Measurements from ENCODE around the gene MYO9B.

MYO9B gene

GRCh38 chr19:17112271-17112670 is 36.7 kb downstream of the MYO9B start:
- no peak overlapping the region for H3K4me3 Mint-ChIP-seq
- ATAC-seq (no peak), DNase-seq (ENCODE audit: low spot score in 2 of 2) (no peak)
- peak overlapping the region; percentile 85 for H3K27ac Mint-ChIP-seq
- H3K9me3 Mint-ChIP-seq = no peaks in the 10 kb centered on the region
- peaks cover 82% of the 10 kb centered on the region for H3K36me3 Mint-ChIP-seq
- H3K4me1 Mint-ChIP-seq = peaks cover 51% of the 10 kb centered on the region

GRCh38 chr19:17112700-17113099 is 37.1 kb downstream of the MYO9B start:
- peaks cover 82% of the 10 kb centered on the region for H3K36me3 Mint-ChIP-seq
- no peaks in the 10 kb centered on the region for H3K9me3 Mint-ChIP-seq
- ATAC-seq (no peak), DNase-seq (ENCODE audit: low spot score in 2 of 2) (no peak)
- peaks cover 46% of the 10 kb centered on the region for H3K4me1 Mint-ChIP-seq
- peak overlapping the region; percentile 85 for H3K27ac Mint-ChIP-seq
- no peak overlapping the region for H3K4me3 Mint-ChIP-seq

- no peak for DNase-seq (ENCODE audit: low spot score in 2 of 2)
- no peak overlapping the region for H3K4me3 Mint-ChIP-seq
Measured at GRCh38 chr19:17113127-17113785, 37.7 kb downstream of the MYO9B start.

GRCh38 chr19:17114414-17114831 is 38.8 kb downstream of the MYO9B start:
- ATAC-seq = no peak
- Mint-ChIP-seq H3K9me3 (no peaks in the 10 kb centered on the region), H3K4me1 (peaks cover 45% of the 10 kb centered on the region), H3K4me3 (no peak overlapping the region), H3K36me3 (peaks cover 82% of the 10 kb centered on the region), H3K27ac (peak overlapping the region; percentile 45)
- no peak for DNase-seq (ENCODE audit: low spot score in 2 of 2)

More at GRCh38 chr19:17113127-17113785, 37.7 kb downstream of the MYO9B start:
- ATAC-seq = no peak
- Mint-ChIP-seq H3K36me3 (peaks cover 82% of the 10 kb centered on the region), H3K4me1 (peaks cover 41% of the 10 kb centered on the region), H3K9me3 (no peaks in the 10 kb centered on the region), H3K27ac (peak overlapping the region; percentile 85)

- no peaks in the 10 kb centered on the region for H3K9me3 Mint-ChIP-seq
- H3K4me1 Mint-ChIP-seq = peaks cover 46% of the 10 kb centered on the region
- H3K36me3 Mint-ChIP-seq = peaks cover 77% of the 10 kb centered on the region
- no peak overlapping the region for H3K4me3 Mint-ChIP-seq
- ATAC-seq = no peak
- no peak for DNase-seq (ENCODE audit: low spot score in 2 of 2)
- peak overlapping the region; percentile 81 for H3K27ac Mint-ChIP-seq
Measured at GRCh38 chr19:17116996-17117702, 41.6 kb downstream of the MYO9B start.

GRCh38 chr19:17118957-17119356 is 43.4 kb downstream of the MYO9B start:
- DNase-seq (ENCODE audit: low spot score in 2 of 2) = no peak
- Mint-ChIP-seq H3K4me1 (peaks cover 46% of the 10 kb centered on the region), H3K9me3 (no peaks in the 10 kb centered on the region), H3K27ac (peak overlapping the region; percentile 60), H3K4me3 (no peak overlapping the region), H3K36me3 (peaks cover 66% of the 10 kb centered on the region)
- ATAC-seq = no peak

GRCh38 chr19:17121736-17122293 is 46.2 kb downstream of the MYO9B start:
- H3K4me3 Mint-ChIP-seq = no peak overlapping the region
- H3K9me3 Mint-ChIP-seq = no peaks in the 10 kb centered on the region
- H3K36me3 Mint-ChIP-seq = peaks cover 47% of the 10 kb centered on the region
- peaks cover 70% of the 10 kb centered on the region for H3K4me1 Mint-ChIP-seq
- no peak for ATAC-seq
- DNase-seq (ENCODE audit: low spot score in 2 of 2) = no peak
- no peak overlapping the region for H3K27ac Mint-ChIP-seq

- Mint-ChIP-seq H3K36me3 (peaks cover 51% of the 10 kb centered on the region), H3K9me3 (no peaks in the 10 kb centered on the region), H3K4me1 (peaks cover 81% of the 10 kb centered on the region), H3K27ac (no peak overlapping the region), H3K4me3 (no peak overlapping the region)
- ATAC-seq = no peak
- DNase-seq (ENCODE audit: low spot score in 2 of 2) = no peak
Measured at GRCh38 chr19:17123041-17123440, 47.5 kb downstream of the MYO9B start.

- Mint-ChIP-seq H3K27ac (peak overlapping the region; percentile 98), H3K9me3 (no peaks in the 10 kb centered on the region), H3K36me3 (peaks cover 51% of the 10 kb centered on the region), H3K4me1 (peaks cover 86% of the 10 kb centered on the region), H3K4me3 (peak overlapping the region; percentile 90)
- no peak for ATAC-seq
- no peak for DNase-seq (ENCODE audit: low spot score in 2 of 2)
Measured at GRCh38 chr19:17124025-17124424, 48.4 kb downstream of the MYO9B start.

GRCh38 chr19:17125062-17125727 is 49.6 kb downstream of the MYO9B start:
- ATAC-seq = peak; percentile 85
- peaks cover 54% of the 10 kb centered on the region for H3K36me3 Mint-ChIP-seq
- H3K4me1 Mint-ChIP-seq = peaks cover 82% of the 10 kb centered on the region
- no peaks in the 10 kb centered on the region for H3K9me3 Mint-ChIP-seq
- DNase-seq (ENCODE audit: low spot score in 2 of 2) = no peak
- peak overlapping the region; percentile 98 for H3K27ac Mint-ChIP-seq
- peak overlapping the region; percentile 90 for H3K4me3 Mint-ChIP-seq

GRCh38 chr19:17125728-17126677 is 50.4 kb downstream of the MYO9B start:
- peak overlapping the region; percentile 98 for H3K27ac Mint-ChIP-seq
- peaks cover 51% of the 10 kb centered on the region for H3K36me3 Mint-ChIP-seq
- no peaks in the 10 kb centered on the region for H3K9me3 Mint-ChIP-seq
- H3K4me3 Mint-ChIP-seq = peak overlapping the region; percentile 90
- peak; percentile 90 for ATAC-seq
- DNase-seq (ENCODE audit: low spot score in 2 of 2) = peak; percentile 51 to 86
- peaks cover 77% of the 10 kb centered on the region for H3K4me1 Mint-ChIP-seq

GRCh38 chr19:17127671-17128070 is 52.1 kb downstream of the MYO9B start:
- no peaks in the 10 kb centered on the region for H3K9me3 Mint-ChIP-seq
- DNase-seq (ENCODE audit: low spot score in 2 of 2) (no peak), ATAC-seq (no peak)
- H3K27ac Mint-ChIP-seq = peak overlapping the region; percentile 83
- H3K4me3 Mint-ChIP-seq = peak overlapping the region; percentile 90
- peaks cover 49% of the 10 kb centered on the region for H3K36me3 Mint-ChIP-seq
- H3K4me1 Mint-ChIP-seq = peaks cover 64% of the 10 kb centered on the region

- peaks cover 57% of the 10 kb centered on the region for H3K36me3 Mint-ChIP-seq
- no peak overlapping the region for H3K4me3 Mint-ChIP-seq
- ATAC-seq (no peak), DNase-seq (ENCODE audit: low spot score in 2 of 2) (no peak)
- peak overlapping the region; percentile 43 for H3K27ac Mint-ChIP-seq
- no peaks in the 10 kb centered on the region for H3K9me3 Mint-ChIP-seq
- peaks cover 58% of the 10 kb centered on the region for H3K4me1 Mint-ChIP-seq
Measured at GRCh38 chr19:17128403-17128802, 52.8 kb downstream of the MYO9B start.

GRCh38 chr19:17128820-17129219 is 53.2 kb downstream of the MYO9B start:
- no peak overlapping the region for H3K4me3 Mint-ChIP-seq
- H3K36me3 Mint-ChIP-seq = peaks cover 61% of the 10 kb centered on the region
- peaks cover 56% of the 10 kb centered on the region for H3K4me1 Mint-ChIP-seq
- ATAC-seq (no peak), DNase-seq (ENCODE audit: low spot score in 2 of 2) (no peak)
- no peaks in the 10 kb centered on the region for H3K9me3 Mint-ChIP-seq
- H3K27ac Mint-ChIP-seq = peak overlapping the region; percentile 43

Measured in stimulated activated effector memory CD8-positive, alpha-beta T cell treated with anti-CD3 and anti-CD28 coated beads, Interleukin-12 subunit alpha, Interleukin-12 subunit beta, amount 100 ng/mL, for 72 hours (primary cell).